AG09309 (cell line): ENCODE results near the gene CMIP.

Experiments
- DNase-seq: peaks from one replicate; pipeline ENCODE4 v3.0.0-alpha.2; 2010; ENCODE audit warnings: low read depth
- H3K4me3 ChIP-seq: 2 replicates; pipeline ENCODE4 v1.5.1; 2011; ENCODE audit warnings: mild to moderate bottlenecking, low read depth, low read length, moderate library complexity; ENCODE audit not compliant: control insufficient read depth
- CTCF ChIP-seq: IDR thresholded peaks from 2 replicates; pipeline ENCODE4 v1.5.1; 2011; ENCODE audit warnings: mild to moderate bottlenecking, low read depth, low read length, inconsistent platforms; ENCODE audit not compliant: insufficient read depth, control insufficient read depth; ENCODE audit errors: missing control alignments

The CMIP gene

DNA sequence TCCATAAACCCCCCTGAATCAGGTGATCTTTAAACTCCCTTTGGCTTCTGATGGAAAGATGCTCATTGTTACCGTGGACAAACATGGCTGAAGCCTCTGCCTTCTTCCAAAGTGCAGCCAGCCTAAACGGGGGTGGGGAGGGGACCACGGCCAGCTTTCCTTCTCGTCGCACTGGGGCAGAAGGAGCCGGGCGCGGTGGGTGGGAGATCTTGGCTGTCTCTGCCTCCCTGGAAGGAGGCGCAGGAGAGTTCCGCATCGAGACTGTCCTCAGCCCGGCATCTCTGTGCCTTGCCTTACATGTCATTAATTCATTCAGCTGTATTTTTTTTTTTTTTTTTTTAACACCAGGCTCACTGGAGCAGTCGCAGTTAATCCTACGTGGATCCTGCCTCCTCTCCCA is 171.2 kb downstream of the CMIP start:
- TF ChIP-seq CTCF = no peak
- DNase-seq = no peak
- no peak overlapping the region for H3K4me3 ChIP-seq

DNA sequence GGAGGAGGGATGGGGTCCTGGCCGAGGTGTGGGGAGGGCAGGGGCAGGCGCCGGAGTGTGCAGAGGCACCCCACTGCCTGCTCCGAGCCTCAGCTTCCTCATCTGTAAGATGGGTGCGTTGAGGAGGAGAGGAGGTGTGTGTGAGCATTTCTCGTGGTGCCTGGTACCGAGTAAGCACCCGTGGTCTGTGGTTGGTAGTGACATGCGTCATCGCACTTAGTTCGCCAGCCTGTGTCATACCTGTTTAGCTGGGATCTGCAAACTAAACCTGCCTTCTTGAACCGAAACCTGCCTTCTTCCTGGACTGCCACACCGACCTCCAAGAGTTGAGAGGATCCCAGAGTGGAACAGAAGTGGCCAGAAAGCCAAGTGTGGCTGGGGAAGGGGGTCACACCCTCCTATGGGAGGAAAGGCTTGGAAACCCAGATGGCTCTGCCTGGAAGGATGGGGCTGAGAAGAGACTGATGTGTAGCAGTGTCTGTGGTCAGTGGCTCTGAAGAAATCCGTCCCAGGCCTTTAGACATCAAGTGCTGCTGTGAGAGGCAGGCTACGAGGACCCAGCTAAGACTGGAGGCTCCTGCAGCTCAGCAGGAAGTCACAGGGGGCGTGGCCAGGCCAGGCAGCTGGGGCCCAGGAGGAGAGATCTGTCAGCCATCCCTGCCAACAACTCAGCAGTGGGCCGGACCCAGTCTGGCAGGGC is 171.9 kb downstream of the CMIP start:
- TF ChIP-seq CTCF = no peak
- no peak for DNase-seq
- no peak overlapping the region for H3K4me3 ChIP-seq

DNA sequence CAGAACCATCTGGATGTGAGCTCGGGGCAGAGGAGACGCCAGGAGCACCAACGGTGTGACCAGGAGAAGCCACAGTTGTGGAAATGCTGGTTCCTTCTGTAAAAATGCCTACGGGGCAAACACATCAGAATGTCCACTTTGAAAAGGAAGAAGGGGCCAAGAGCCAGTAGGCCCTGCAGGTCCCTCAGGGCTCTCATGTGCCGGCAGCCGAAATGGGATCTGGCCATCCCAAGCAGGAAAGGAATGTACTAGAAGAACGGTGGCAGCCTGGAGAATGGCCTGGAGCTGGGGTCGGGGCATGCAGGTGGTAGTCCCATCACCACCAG is 172.4 kb downstream of the CMIP start:
- TF ChIP-seq CTCF = no peak
- no peak for DNase-seq
- no peak overlapping the region for H3K4me3 ChIP-seq

GRCh38 chr16:81618187-81618586 is 173.6 kb downstream of the CMIP start:
- no peak for TF ChIP-seq CTCF
- DNase-seq = no peak

DNA sequence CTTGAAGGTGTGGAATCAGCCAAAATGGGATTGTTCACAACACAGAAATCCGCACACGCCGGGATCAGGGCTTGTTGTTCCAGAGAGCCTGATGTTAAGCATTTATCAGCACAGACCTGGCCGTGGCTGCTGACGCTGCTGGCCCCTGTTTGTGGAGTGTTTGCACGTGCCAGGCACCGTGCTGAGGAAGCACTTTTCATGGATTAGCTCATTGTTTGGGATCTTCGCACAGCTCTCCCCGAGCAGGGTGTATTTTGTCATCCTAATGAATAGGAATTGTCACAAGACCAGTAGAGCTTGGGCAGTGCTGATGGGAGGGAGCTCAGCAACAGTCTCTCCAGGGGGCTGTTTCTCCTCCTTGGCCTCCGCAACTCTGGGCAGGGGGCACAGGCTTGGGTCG is 174.1 kb downstream of the CMIP start:
- TF ChIP-seq CTCF = no peak
- DNase-seq = no peak
- no peak overlapping the region for H3K4me3 ChIP-seq

More at GRCh38 chr16:81618187-81618586, 173.6 kb downstream of the CMIP start:
- no peak overlapping the region for H3K4me3 ChIP-seq

GRCh38 chr16:81620029-81620428 is 175.4 kb downstream of the CMIP start:
- DNase-seq = no peak
- no peak for TF ChIP-seq CTCF
- no peak overlapping the region for H3K4me3 ChIP-seq

DNA sequence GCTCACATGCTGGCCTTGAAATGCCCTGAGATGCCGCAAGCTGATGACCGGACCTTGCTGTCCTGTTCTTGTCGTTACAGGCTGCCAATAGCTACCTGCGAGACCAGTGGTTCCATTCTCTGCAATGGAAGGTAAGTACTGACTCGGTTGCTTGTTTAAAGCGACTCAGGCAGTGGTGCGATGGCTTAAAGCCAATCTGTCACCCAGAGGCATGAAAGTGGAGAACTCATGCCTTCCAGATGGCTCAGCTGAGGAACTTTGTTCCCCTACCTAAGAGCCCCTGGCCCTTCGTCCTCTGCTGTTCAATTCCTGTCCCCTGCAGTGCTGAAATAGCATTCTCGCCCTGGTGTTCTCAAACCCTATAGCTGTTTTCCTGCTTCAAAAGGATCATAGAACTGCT is 176.2 kb downstream of the CMIP start:
- DNase-seq = no peak
- no peak overlapping the region for H3K4me3 ChIP-seq
- TF ChIP-seq CTCF = no peak
